NCI-H187 (cell line): ENCODE data around the gene SYCE3.

Source experiments
- DNase-seq, 2 experiments: peaks; one replicate each; lab custom pipeline; 2025; lab: John Stamatoyannopoulos, UW

Gene SYCE3

DNA sequence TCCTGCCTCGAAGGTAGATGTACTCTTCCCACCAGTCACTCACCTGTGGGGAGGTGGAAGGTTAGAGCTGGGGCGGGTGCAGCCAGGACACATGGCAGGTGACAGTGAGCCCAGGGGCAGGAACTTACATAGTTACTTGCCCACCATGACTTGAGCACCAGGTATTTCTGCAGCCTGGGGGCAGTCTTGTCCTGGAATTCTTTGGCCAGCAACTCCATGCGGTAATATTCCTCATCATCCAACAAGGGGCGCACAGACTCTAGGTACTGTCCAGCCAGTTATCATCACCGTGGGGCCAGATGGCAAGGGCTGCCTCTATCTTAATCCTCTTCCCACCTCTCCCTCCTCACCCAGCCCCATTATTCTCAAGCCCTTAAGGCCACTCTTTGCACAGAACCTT is 13.4 kb upstream of the SYCE3 start:
- no peak for DNase-seq

- DNase-seq: no peak
Observed at GRCh38 chr22:50575426-50575941, 12.8 kb upstream of the SYCE3 start.

DNA sequence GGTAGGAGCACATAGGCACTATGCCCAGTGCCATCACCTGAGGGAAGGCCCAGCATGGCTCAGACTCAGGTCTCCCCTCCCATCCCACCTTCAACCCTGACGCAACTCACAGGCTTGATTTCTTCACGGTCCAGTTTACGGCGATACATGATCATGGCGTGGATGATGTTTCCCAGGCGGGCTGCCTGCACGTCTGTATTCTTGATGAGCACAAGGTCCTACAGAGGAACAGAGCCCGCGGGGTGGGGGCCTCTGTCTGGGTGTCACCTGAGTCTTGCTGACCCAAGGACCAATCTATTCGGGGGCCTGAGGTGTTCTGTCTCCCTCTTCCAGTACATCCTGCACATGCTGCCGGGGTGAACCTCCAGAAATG is 11.7 kb upstream of the SYCE3 start:
- no peak for DNase-seq

DNA sequence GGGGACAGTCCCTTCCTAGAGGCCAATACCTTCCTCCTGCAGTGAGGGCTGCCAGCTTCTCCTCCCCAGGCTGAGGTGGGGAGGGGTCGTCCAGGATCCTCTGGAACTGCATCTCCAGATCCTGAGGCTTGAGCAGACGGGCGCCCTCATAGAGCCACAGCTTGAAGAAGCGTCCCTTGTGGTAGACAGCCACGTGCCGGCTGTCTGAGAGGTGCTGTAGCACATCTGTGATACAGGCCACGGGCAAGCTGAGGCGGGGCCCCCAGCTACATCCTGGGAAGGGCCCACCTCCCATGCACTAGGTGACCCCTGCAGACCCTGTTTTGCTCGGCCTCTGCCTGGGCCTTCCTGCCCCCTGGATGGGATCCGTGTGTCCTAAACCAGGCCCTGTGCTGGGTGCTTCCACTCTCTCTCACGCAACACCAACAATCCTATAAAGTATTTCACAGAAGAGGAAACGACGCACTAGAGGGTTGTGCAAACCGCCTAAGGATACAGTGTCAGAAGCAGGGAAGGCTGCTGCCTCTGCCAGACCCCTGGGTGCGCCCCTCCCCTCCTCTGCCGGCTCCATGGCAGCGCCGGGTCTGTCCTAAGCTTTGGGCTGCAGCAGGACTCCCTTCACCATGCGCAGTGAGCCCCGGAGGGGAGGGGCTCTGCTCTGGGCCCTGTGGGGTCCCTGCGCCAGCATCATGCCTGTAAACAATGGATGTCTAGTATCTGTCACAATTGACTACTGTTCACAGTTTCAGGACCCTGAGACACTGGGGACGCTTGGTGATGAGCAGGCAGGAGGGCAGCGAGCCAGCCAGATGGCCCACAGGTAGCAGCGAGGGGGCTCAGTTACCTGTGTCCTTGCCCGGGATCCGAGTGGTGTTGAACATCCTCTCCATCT is 11.0 kb upstream of the SYCE3 start:
- no peak for DNase-seq

DNA sequence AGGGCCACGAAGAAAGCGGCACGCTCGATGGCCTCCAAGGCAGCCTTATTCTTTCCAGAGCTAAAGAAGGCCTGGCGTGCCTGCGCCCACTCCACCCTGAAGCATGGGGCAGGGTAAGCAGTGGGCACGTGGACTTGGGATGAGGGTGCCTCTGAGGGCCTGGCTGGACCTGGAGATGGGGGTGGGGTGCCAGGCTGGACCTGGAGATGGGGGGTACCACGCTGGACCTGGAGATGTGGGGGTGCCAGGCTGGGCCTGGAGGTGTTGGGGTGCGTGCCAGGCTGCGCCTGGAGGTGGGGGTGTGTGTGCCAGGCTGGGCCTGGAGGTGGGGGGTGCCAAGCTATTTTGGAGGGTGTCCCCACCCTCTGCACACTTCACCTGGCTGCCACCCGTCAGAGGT is 10.2 kb upstream of the SYCE3 start:
- DNase-seq: no peak

- DNase-seq: no peak
Observed at GRCh38 chr22:50571264-50572175, 8.8 kb upstream of the SYCE3 start.

- no peak for DNase-seq
Observed at GRCh38 chr22:50570861-50571260, 8.1 kb upstream of the SYCE3 start.

- no peak for DNase-seq
Observed at GRCh38 chr22:50569896-50570535, 7.3 kb upstream of the SYCE3 start.

GRCh38 chr22:50569041-50569459 is 6.3 kb upstream of the SYCE3 start:
- no peak for DNase-seq

GRCh38 chr22:50568626-50569025 is 5.9 kb upstream of the SYCE3 start:
- no peak for DNase-seq

- DNase-seq: no peak
Observed at GRCh38 chr22:50567721-50568252, 5.1 kb upstream of the SYCE3 start.

DNA sequence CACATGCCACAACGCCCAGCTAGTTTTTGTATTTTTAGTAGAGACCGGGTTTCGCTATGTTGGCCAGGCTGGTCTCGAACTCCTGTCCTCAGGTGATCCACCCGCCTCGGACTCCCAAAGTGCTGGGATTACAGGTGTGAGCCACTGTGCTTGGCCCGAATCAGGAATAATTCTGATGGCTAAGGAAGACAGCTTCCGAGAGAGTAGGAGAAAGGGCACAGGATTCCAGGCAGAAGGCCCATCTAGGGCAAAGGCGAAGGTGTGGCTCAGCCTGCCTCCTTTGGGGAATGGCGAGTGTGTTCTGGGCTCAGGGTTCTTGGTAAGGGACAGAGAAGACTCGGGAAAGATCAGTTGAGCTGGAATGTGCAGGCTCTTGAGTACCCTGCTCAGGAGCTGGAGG is 1.6 kb upstream of the SYCE3 start:
- no peak for DNase-seq

GRCh38 chr22:50563413-50564160 is 868 bp upstream of the SYCE3 start:
- DNase-seq: no peak

GRCh38 chr22:50561401-50562358 is 1.0 kb downstream of the SYCE3 start:
- DNase-seq: no peak

GRCh38 chr22:50560034-50560433 is 2.7 kb downstream of the SYCE3 start:
- no peak for DNase-seq

DNA sequence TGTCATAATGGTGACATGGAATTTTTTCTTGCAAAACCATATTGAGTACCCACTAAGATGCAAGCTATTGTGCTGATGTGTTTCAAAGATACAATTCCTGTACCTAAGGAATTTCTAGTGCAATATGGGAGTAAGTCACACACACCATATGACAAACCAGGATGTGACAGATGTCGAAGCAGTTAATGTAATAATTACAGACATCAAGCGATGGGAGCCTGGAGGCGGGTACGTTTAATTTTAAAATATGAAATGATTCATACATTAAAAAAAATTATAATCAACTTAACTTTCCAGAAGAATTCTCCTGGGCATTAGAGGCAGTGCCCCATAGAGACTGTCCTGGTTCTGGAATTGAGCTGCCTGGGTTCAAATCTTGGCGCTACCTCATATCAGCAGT is 6.0 kb downstream of the SYCE3 start:
- DNase-seq: no peak

DNA sequence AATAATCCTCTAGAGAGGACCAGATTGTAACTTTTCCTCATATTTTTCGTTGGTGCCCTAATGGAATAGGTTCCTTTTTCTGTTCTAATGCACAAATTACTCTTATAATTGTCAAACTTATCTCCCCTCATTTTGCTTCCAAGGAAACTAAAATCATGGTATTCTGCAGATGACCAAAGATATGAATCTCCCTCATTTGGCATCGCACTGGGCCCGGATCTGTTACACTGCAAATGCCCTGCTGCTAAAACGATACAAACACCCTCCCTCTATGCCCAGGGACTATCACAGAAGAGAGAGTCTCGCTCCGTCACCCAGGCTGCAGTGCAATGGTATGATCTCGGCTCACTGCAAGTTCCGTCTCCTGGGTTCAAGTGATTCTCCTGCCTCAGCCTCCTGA is 9.4 kb downstream of the SYCE3 start:
- no peak for DNase-seq

DNA sequence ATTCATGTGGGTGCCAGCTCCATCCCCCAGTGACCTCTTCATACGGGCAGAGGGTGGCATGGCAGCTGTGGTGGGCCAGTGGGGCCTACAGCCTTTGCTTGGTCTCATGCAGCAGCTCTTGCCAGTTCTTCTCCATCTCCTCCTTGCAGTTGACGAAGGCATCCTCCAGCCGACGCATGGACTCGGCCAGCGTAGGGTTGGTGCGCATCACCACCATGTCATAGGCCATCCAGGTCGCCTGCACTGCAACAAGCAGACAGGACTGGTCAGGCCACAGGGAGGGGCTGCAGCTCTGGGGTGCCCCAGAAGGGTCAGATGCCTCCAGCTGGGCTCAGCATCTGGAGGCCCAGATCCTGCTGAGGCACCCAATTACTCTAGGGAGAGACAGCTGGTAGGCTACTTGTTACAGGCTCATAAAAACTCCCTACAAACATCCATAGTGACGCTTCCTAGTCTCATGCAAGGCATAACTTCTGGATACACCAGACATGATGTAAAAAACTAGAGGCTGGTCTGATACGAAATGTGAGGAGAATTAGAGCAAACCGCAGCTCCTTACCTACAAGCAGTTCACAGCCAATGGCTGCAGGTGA is 11.5 kb downstream of the SYCE3 start:
- no peak for DNase-seq

DNA sequence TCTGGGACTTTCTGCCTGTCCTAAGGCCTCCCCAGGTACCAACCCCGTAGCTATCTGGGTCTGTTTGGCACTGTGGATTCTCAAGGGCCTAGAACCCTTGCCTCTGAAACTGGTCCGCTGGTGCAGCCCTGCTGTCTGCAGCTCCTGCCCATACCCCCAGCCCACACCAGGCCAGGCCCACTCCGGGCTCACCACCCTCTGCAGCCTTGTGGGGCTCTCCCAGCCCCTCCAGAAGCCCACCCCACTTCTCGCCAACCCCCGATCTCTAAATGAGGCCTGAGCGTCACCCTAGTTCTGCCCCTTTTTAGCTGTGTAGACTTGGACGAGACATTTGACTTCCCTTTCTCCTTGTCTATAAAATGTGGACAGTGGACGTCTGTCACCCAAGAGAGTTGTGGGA is 12.3 kb downstream of the SYCE3 start:
- DNase-seq: no peak
